Nephron (organoid): Measurements from ENCODE around the gene RHOJ.
A peak's percentile ranks its signal among the peaks of the same experiment; 100 is the strongest.

Experiments
- H3K27ac Mint-ChIP-seq, 3 experiments: 2 replicates each; pipeline ENCODE4 v1.8.0; 2020; ENCODE audit warnings: mixed read lengths in 3 of 3, mild to moderate bottlenecking in 2 of 3, moderate library complexity in 1 of 3
- H3K27me3 Mint-ChIP-seq: 2 replicates; pipeline ENCODE4 v1.8.0; 2021; ENCODE audit warnings: low read depth, mild to moderate bottlenecking, moderate library complexity, mixed read lengths
- H3K36me3 Mint-ChIP-seq: 2 replicates; pipeline ENCODE4 v1.8.0; 2020; ENCODE audit warnings: low read depth, mixed read lengths
- H3K4me1 Mint-ChIP-seq: 2 replicates; pipeline ENCODE4 v1.8.0; 2020; ENCODE audit warnings: mixed read lengths
- H3K4me3 Mint-ChIP-seq, 3 experiments: 2 replicates each; pipeline ENCODE4 v1.8.0; 2020; ENCODE audit warnings: mild to moderate bottlenecking in 3 of 3, mixed read lengths in 3 of 3, moderate library complexity in 2 of 3
- H3K9me3 Mint-ChIP-seq: 2 replicates; pipeline ENCODE4 v1.8.0; 2020; ENCODE audit warnings: mixed read lengths
- CTCF ChIP-seq, 3 experiments: fragments of 200-600 bp; sonication (generic); IDR thresholded peaks; one replicate each; pipeline ENCODE4 v1.5.0; 2021; ENCODE audit warnings: antibody characterized with exemption in 3 of 3; ENCODE audit not compliant: unreplicated experiment in 3 of 3

The RHOJ gene

DNA sequence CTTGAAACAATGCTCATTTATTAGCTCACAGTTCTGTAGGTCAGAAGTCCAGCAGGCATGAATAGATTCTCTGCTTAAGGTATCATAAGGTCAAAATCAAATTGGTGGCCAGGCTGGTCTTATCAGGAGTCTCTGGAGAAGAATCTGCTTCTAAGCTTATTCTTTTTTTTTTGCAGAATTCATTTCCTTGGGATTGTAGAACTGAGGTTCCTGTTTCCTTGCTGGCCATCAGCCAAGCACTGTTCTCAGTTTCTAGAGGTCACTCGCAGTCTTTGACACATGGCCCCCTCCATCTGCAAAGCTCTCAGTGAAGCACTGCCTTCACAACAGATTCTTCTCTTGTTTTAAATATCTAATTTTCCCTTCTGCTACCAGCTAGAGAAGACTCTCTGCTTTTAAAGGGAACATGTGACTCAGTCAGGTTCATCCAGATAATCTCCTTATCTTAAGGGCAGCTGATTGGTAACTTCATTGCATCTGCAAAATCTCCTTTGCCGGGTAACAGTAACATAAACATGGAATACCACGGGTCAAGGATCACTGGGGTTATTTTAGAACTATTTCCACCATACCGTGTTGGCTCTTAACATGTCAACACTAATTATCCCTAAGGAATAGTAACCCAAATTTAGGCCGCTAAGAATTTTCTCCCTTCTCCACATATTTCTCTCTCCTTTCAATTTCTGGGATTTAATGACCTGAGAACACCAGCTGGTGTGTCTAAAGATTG, 25.3 kb downstream of the RHOJ start:
- H3K27ac Mint-ChIP-seq = no peak overlapping the region
- peaks cover 12% of the 10 kb centered on the region for H3K9me3 Mint-ChIP-seq
- H3K27me3 Mint-ChIP-seq = no peaks in the 10 kb centered on the region
- no peak overlapping the region for H3K4me3 Mint-ChIP-seq
- peaks cover 19% of the 10 kb centered on the region for H3K36me3 Mint-ChIP-seq
- TF ChIP-seq CTCF (IDR thresholded peaks at IDR 0.05; ENCODE audit: unreplicated experiment in 3 of 3) = no peak
- H3K4me1 Mint-ChIP-seq = peaks cover 29% of the 10 kb centered on the region

GRCh38 chr14:63231766-63232165, 27.5 kb downstream of the RHOJ start:
- TF ChIP-seq CTCF (IDR thresholded peaks at IDR 0.05; ENCODE audit: unreplicated experiment in 3 of 3) = no peak
- H3K27me3 Mint-ChIP-seq = no peaks in the 10 kb centered on the region
- H3K27ac Mint-ChIP-seq = no peak overlapping the region
- H3K4me3 Mint-ChIP-seq = no peak overlapping the region
- H3K36me3 Mint-ChIP-seq = peaks cover 22% of the 10 kb centered on the region
- H3K4me1 Mint-ChIP-seq = peaks cover 26% of the 10 kb centered on the region
- H3K9me3 Mint-ChIP-seq = peaks cover 10% of the 10 kb centered on the region

- no peak for TF ChIP-seq CTCF (IDR thresholded peaks at IDR 0.05; ENCODE audit: unreplicated experiment in 3 of 3)
- Mint-ChIP-seq H3K36me3 (peaks cover 5% of the 10 kb centered on the region), H3K27ac (no peak overlapping the region), H3K9me3 (no peaks in the 10 kb centered on the region), H3K27me3 (no peaks in the 10 kb centered on the region), H3K4me3 (no peak overlapping the region), H3K4me1 (peaks cover 27% of the 10 kb centered on the region)
Observed at GRCh38 chr14:63237791-63238190, 33.5 kb downstream of the RHOJ start.

- Mint-ChIP-seq H3K36me3 (peaks cover 5% of the 10 kb centered on the region), H3K4me3 (no peak overlapping the region), H3K9me3 (no peaks in the 10 kb centered on the region), H3K27me3 (no peaks in the 10 kb centered on the region), H3K4me1 (peaks cover 25% of the 10 kb centered on the region), H3K27ac (peak overlapping the region in 2 of 3 experiments; percentile 18 to 68)
- TF ChIP-seq CTCF (IDR thresholded peaks at IDR 0.05; ENCODE audit: unreplicated experiment in 3 of 3) = no peak
Observed at GRCh38 chr14:63240221-63240620, 36.0 kb downstream of the RHOJ start.

GRCh38 chr14:63241096-63241495, 36.9 kb downstream of the RHOJ start:
- Mint-ChIP-seq H3K27ac (peak overlapping the region in 2 of 3 experiments; percentile 51 to 73), H3K4me3 (peak overlapping the region in 1 of 3 experiments; percentile 23), H3K4me1 (peaks cover 29% of the 10 kb centered on the region), H3K9me3 (no peaks in the 10 kb centered on the region), H3K27me3 (no peaks in the 10 kb centered on the region), H3K36me3 (peaks cover 7% of the 10 kb centered on the region)
- no peak for TF ChIP-seq CTCF (IDR thresholded peaks at IDR 0.05; ENCODE audit: unreplicated experiment in 3 of 3)

- TF ChIP-seq CTCF (IDR thresholded peaks at IDR 0.05; ENCODE audit: unreplicated experiment in 3 of 3) = no peak
- Mint-ChIP-seq H3K27me3 (no peaks in the 10 kb centered on the region), H3K4me3 (no peak overlapping the region), H3K9me3 (peaks cover 3% of the 10 kb centered on the region), H3K36me3 (peaks cover 16% of the 10 kb centered on the region), H3K4me1 (peaks cover 40% of the 10 kb centered on the region), H3K27ac (no peak overlapping the region)
Observed at GRCh38 chr14:63243646-63244045, 39.4 kb downstream of the RHOJ start.
